H1 (cell line): ENCODE results near the gene HSD17B2. TPM values are rescaled to one million over a fixed set of nuclear protein-coding genes. Genes with fewer than 3 reads are reported as not detected.

Source experiments
- CTCF ChIA-PET: fragments of 300-600 bp; sonication (Branson Sonifier 250); formaldehyde crosslinking; loops from one replicate; lab custom pipeline; 2021; ENCODE audit not compliant: partially characterized antibody; lab: Charles Lee
- POLR2A ChIA-PET: fragments of 300-600 bp; sonication (Branson Sonifier 250); formaldehyde crosslinking; loops from one replicate; lab custom pipeline; 2021; ENCODE audit warnings: inconsistent platforms; ENCODE audit not compliant: partially characterized antibody; lab: Charles Lee
- DNase-seq, 2 experiments: peaks; one replicate each; pipeline versions ENCODE4 v3.0.0 to v3.0.0-alpha.2; 2010 to 2022; ENCODE audit warnings: low spot score in 2 of 2, low read depth in 1 of 2, mixed read lengths in 1 of 2
- FAIRE-seq: peaks from 2 replicates; lab custom pipeline; 2011; peaks lifted over from hg19 to GRCh38; lab: Jason Lieb, UNC
- H2AFZ ChIP-seq: 2 replicates; pipeline ENCODE4 v1.8.1; 2012; ENCODE audit warnings: low read length, inconsistent platforms
- H2AK5ac ChIP-seq: 2 replicates; pipeline ENCODE4 v1.6.1; 2013; ENCODE audit warnings: low read depth, low read length
- H2BK120ac ChIP-seq: replicated peaks from 2 replicates; pipeline ENCODE3; 2013; ENCODE audit warnings: low read depth, low read length, inconsistent platforms
- H2BK12ac ChIP-seq: 2 replicates; pipeline ENCODE4 v1.6.1; 2013; ENCODE audit warnings: low read depth, low read length
- H2BK15ac ChIP-seq: 2 replicates; pipeline ENCODE4 v1.6.1; 2013; ENCODE audit warnings: low read length
- H2BK20ac ChIP-seq: 2 replicates; pipeline ENCODE4 v1.6.1; 2013; ENCODE audit warnings: low read length
- H2BK5ac ChIP-seq: 2 replicates; pipeline ENCODE4 v1.6.1; 2013; ENCODE audit warnings: low read depth, low read length
- H3K14ac ChIP-seq: 2 replicates; pipeline ENCODE4 v1.6.1; 2013; ENCODE audit warnings: inconsistent platforms; ENCODE audit not compliant: insufficient read length
- H3K18ac ChIP-seq: 2 replicates; pipeline ENCODE4 v1.6.1; 2013; ENCODE audit warnings: low read length; ENCODE audit errors: extremely low read depth
- H3K23ac ChIP-seq: 2 replicates; pipeline ENCODE4 v1.6.1; 2013; ENCODE audit warnings: inconsistent platforms; ENCODE audit not compliant: insufficient read length
- H3K23me2 ChIP-seq: 2 replicates; pipeline ENCODE4 v1.6.1; 2013; ENCODE audit warnings: low read depth, low read length
- H3K27ac ChIP-seq: 2 replicates; pipeline ENCODE4 v1.6.1; 2011; ENCODE audit warnings: low read depth, low read length, inconsistent platforms
- H3K27me3 ChIP-seq, 4 experiments: replicated peaks in 1 of 4; 1 replicate in 1 of 4; 2 replicates in 3 of 4; pipeline versions ENCODE4 v1.6.1 to v1.8.1; 2011 to 2013; ENCODE audit warnings: low read length in 3 of 4, mild to moderate bottlenecking in 3 of 4, inconsistent platforms in 2 of 4, mixed read lengths in 2 of 4, moderate library complexity in 1 of 4; ENCODE audit not compliant: control insufficient read depth in 3 of 4, insufficient read depth in 3 of 4; ENCODE audit errors: extremely low read depth in 1 of 4
- H3K36me3 ChIP-seq, 4 experiments: 2 replicates each; pipeline versions ENCODE4 v1.6.1 to v1.8.1; 2011 to 2013; ENCODE audit warnings: mild to moderate bottlenecking in 4 of 4, low read length in 3 of 4, moderate library complexity in 2 of 4, control low read depth in 1 of 4, inconsistent platforms in 1 of 4; ENCODE audit not compliant: insufficient read depth in 4 of 4, control insufficient read depth in 2 of 4
- H3K4ac ChIP-seq: replicated peaks from 2 replicates; pipeline ENCODE3; 2013; ENCODE audit warnings: low read length, low read depth, mixed read lengths, inconsistent platforms; ENCODE audit not compliant: insufficient read length
- H3K4me1 ChIP-seq, 4 experiments: replicated peaks in 1 of 4; 1 replicate in 1 of 4; 2 replicates in 3 of 4; pipeline versions ENCODE4 v1.6.1 to v1.8.1; 2011 to 2013; ENCODE audit warnings: low read length in 3 of 4, inconsistent platforms in 2 of 4, mixed read lengths in 1 of 4; ENCODE audit not compliant: insufficient read depth in 4 of 4, control insufficient read depth in 3 of 4
- H3K4me2 ChIP-seq, 2 experiments: 2 replicates each; pipeline versions ENCODE4 v1.6.1 to v1.8.1; 2011 to 2013; ENCODE audit warnings: low read depth in 2 of 2, low read length in 2 of 2, control low read depth in 1 of 2, inconsistent platforms in 1 of 2, mild to moderate bottlenecking in 1 of 2; ENCODE audit not compliant: insufficient read depth in 1 of 2
- H3K4me3 ChIP-seq, 4 experiments: fragments of 200-600, 300-600 bp in 1 of 4; sonication (generic), shearing (Covaris generic), sonication (Bioruptor Twin) in 1 of 4; 2 replicates each; pipeline versions ENCODE4 v1.5.1 to v1.8.1; 2011 to 2016; ENCODE audit warnings: low read length in 4 of 4, low read depth in 3 of 4, control low read depth in 2 of 4, inconsistent platforms in 2 of 4, mild to moderate bottlenecking in 2 of 4, mixed read lengths in 1 of 4, moderate library complexity in 1 of 4; ENCODE audit not compliant: insufficient read depth in 2 of 4; ENCODE audit errors: extremely low read depth in 1 of 4
- H3K56ac ChIP-seq: replicated peaks from 2 replicates; pipeline ENCODE3; 2013; ENCODE audit warnings: low read depth, mild to moderate bottlenecking, mixed read lengths, low read length, inconsistent platforms; ENCODE audit not compliant: insufficient read length
- H3K79me1 ChIP-seq: 2 replicates; pipeline ENCODE4 v1.6.1; 2013; ENCODE audit warnings: low read depth, low read length, control low read depth
- H3K79me2 ChIP-seq, 2 experiments: 2 replicates each; pipeline versions ENCODE4 v1.6.1 to v1.8.1; 2012 to 2013; ENCODE audit warnings: low read length in 2 of 2, mild to moderate bottlenecking in 2 of 2, inconsistent platforms in 1 of 2; ENCODE audit not compliant: insufficient read depth in 2 of 2, control insufficient read depth in 1 of 2
- H3K9ac ChIP-seq, 4 experiments: replicated peaks in 1 of 4; 1 replicate in 1 of 4; 2 replicates in 3 of 4; pipeline versions ENCODE4 v1.6.1 to v1.8.1; 2011 to 2013; ENCODE audit warnings: low read depth in 3 of 4, low read length in 3 of 4, control low read depth in 2 of 4, mild to moderate bottlenecking in 2 of 4, moderate library complexity in 2 of 4, inconsistent platforms in 1 of 4; ENCODE audit errors: extremely low read depth in 1 of 4
- H3K9me3 ChIP-seq, 2 experiments: 2 replicates each; pipeline versions ENCODE4 v1.6.1 to v1.8.1; 2012 to 2013; ENCODE audit warnings: mild to moderate bottlenecking in 2 of 2, moderate library complexity in 2 of 2, control low read depth in 1 of 2, inconsistent platforms in 1 of 2, low read depth in 1 of 2, low read length in 1 of 2, mixed read lengths in 1 of 2; ENCODE audit not compliant: insufficient read depth in 2 of 2
- H4K20me1 ChIP-seq, 2 experiments: replicated peaks in 1 of 2; 2 replicates each; pipeline versions ENCODE3 to v1.8.1; 2011 to 2013; ENCODE audit warnings: inconsistent platforms in 2 of 2, low read length in 2 of 2, mild to moderate bottlenecking in 1 of 2; ENCODE audit not compliant: insufficient read depth in 2 of 2, control insufficient read depth in 1 of 2
- H4K5ac ChIP-seq: 2 replicates; pipeline ENCODE4 v1.6.1; 2013; ENCODE audit warnings: low read length, low read depth, mixed read lengths, inconsistent platforms; ENCODE audit not compliant: insufficient read length
- H4K8ac ChIP-seq: 2 replicates; pipeline ENCODE4 v1.8.0; 2013; ENCODE audit warnings: mild to moderate bottlenecking, moderate library complexity, low read length, inconsistent platforms; ENCODE audit not compliant: insufficient read depth; ENCODE audit errors: extremely low read depth
- H4K91ac ChIP-seq: replicated peaks from 2 replicates; pipeline ENCODE3; 2013; ENCODE audit warnings: low read length, mixed read lengths, inconsistent platforms; ENCODE audit not compliant: insufficient read length
- BACH1 ChIP-seq: IDR thresholded peaks from 2 replicates; pipeline ENCODE4 v1.6.1; 2012; ENCODE audit warnings: low read length, improper control_type of control experiment
- CBX8 ChIP-seq: fragments of 300-800, 300-1000 bp; sonication (generic); IDR thresholded peaks from 2 replicates; pipeline ENCODE4 v1.7.1; 2016; ENCODE audit warnings: low read depth, low read length, borderline replicate concordance
- CHD1 ChIP-seq: IDR thresholded peaks from 2 replicates; pipeline ENCODE4 v1.6.1; 2012; ENCODE audit warnings: low read depth, low read length, improper control_type of control experiment
- KDM4A ChIP-seq: IDR thresholded peaks from one replicate; pipeline ENCODE4 v1.7.1; 2012; ENCODE audit warnings: low read depth, mild to moderate bottlenecking, moderate library complexity, low read length, inconsistent platforms; ENCODE audit not compliant: severe bottlenecking
- NRF1 ChIP-seq: IDR thresholded peaks from 2 replicates; pipeline ENCODE4 v1.6.1; 2011; ENCODE audit warnings: mild to moderate bottlenecking, low read depth, low read length, improper control_type of control experiment
- RFX5 ChIP-seq: IDR thresholded peaks from 2 replicates; pipeline ENCODE4 v1.6.1; 2011; ENCODE audit warnings: low read depth, low read length, improper control_type of control experiment, borderline replicate concordance
- TBP ChIP-seq: IDR thresholded peaks from 2 replicates; pipeline ENCODE4 v1.6.1; 2011; ENCODE audit warnings: low read depth, low read length, improper control_type of control experiment
- TCF12 ChIP-seq: IDR thresholded peaks from 2 replicates; pipeline ENCODE4 v1.6.1; 2011; ENCODE audit warnings: low read depth, mild to moderate bottlenecking, low read length
- WGBS, 2 experiments: shearing (Covaris generic) in 1 of 2; methylation state at CpG; one replicate each; pipeline versions ENCODE4 v1.1.6 to v1.1.7; 2013 to 2015; ENCODE audit warnings: low lambda C conversion rate in 2 of 2, mixed read lengths in 2 of 2, inconsistent platforms in 1 of 2, low coverage in 1 of 2, missing lambda C conversion rate in 1 of 2; ENCODE audit not compliant: insufficient replicate concordance in 2 of 2, insufficient coverage in 1 of 2, insufficient read length in 1 of 2; ENCODE audit errors: extremely low coverage in 1 of 2, missing lambda C conversion rate in 1 of 2; 5-methylcytosine and 5-hydroxymethylcytosine counted together
- polyA plus RNA-seq, 7 experiments: library from polyadenylated mRNA; depleted of rRNA in 3 of 7; stranded (reverse) in 5 of 7; unstranded in 2 of 7; fragments of >200 nt in 5 of 7; fragments of 200-250 nt in 2 of 7; gene quantifications; 1 replicate in 5 of 7; 2 replicates in 1 of 7; 4 replicates in 1 of 7; pipeline versions ENCODE4 v1.2.1 to v1.2.3, GENCODE V29; 2011 to 2013; ENCODE audit warnings: missing spikeins in 2 of 7, mixed read lengths in 2 of 7
- total RNA-seq: library from RNA; stranded (reverse); fragmentation: NEBNext Ultra II Directional; extraction: Animal tissue kit (Norgen Biotek cat#: 25700); gene quantifications from 2 replicates; pipeline ENCODE4 v1.2.1, GENCODE V29; 2021

HSD17B2 gene
- total and polyA plus RNA-seq, 2 of the 8 experiments (the other 6 are each of a cell fraction or from before 2014, with no cell fraction given), result not detected

GRCh38 chr16:82047787-82048186 is 12.7 kb downstream of the HSD17B2 start:
- Histone ChIP-seq H3K4ac (no peak overlapping the region), H3K4me1 (no peaks in the 10 kb centered on the region), H4K20me1 (no peaks in the 10 kb centered on the region), H2BK12ac (no peak overlapping the region), H3K9me3 (no peaks in the 10 kb centered on the region), H2BK120ac (no peak overlapping the region), H3K79me2 (no peaks in the 10 kb centered on the region), H4K5ac (no peak overlapping the region), H3K4me3 (no peak overlapping the region), H3K23me2 (no peaks in the 10 kb centered on the region; the same call in 1 of the 2 replicates), H3K4me2 (no peak overlapping the region), H3K14ac (no peak overlapping the region), H3K56ac (no peak overlapping the region), H3K79me1 (no peaks in the 10 kb centered on the region), H2BK15ac (no peak overlapping the region), H3K27ac (no peak overlapping the region), H4K91ac (no peak overlapping the region), H3K9ac (no peak overlapping the region), H3K36me3 (no peaks in the 10 kb centered on the region), H3K18ac (no peak overlapping the region), H2BK20ac (no peak overlapping the region), H2AFZ (no peak overlapping the region), H4K8ac (no peak overlapping the region), H3K23ac (no peak overlapping the region), H2BK5ac (no peak overlapping the region), H3K27me3 (no peaks in the 10 kb centered on the region), H2AK5ac (no peak overlapping the region)
- ChIA-PET POLR2A (no interaction called here), CTCF (interaction anchor here (1.2 to 1.8 kb wide), 5 partner anchors 8 to 51 kb away, joined by 4 to 10 read pairs (median 5); partner anchors contain the start of gene HSD17B2)
- FAIRE-seq (no peak), DNase-seq (no peak)
- WGBS, 2 experiments, result 80% methylated on average over 2 of the region's 2 CpGs; no CpG with 5 or more reads in 1 of the 2 experiments
- no peak for TF ChIP-seq TCF12
- no peak for TF ChIP-seq TBP
- TF ChIP-seq RFX5, result no peak
- no peak for TF ChIP-seq CHD1
- no peak for TF ChIP-seq KDM4A
- TF ChIP-seq BACH1, result no peak
- no peak for TF ChIP-seq NRF1
- no peak for TF ChIP-seq CBX8
